CD4-positive, alpha-beta memory T cell (primary cell): Measurements from ENCODE around the gene MTIF2. TPM values are rescaled to one million over a fixed set of nuclear protein-coding genes. Genes with fewer than 3 reads are reported as not detected.
A peak's percentile ranks its signal among the peaks of the same experiment; 100 is the strongest.

Experiments
- CTCF ChIA-PET: fragments of 350-600 bp; sonication (Branson Sonifier 250); formaldehyde crosslinking; loops from one replicate; lab custom pipeline; 2021; ENCODE audit warnings: inconsistent platforms; ENCODE audit not compliant: partially characterized antibody; lab: Charles Lee
- POLR2A ChIA-PET: fragments of 350-600 bp; sonication (Branson Sonifier 250); formaldehyde crosslinking; loops from one replicate; lab custom pipeline; 2021; ENCODE audit not compliant: partially characterized antibody; lab: Charles Lee
- DNase-seq, 5 donors: peaks; one replicate each; pipeline versions ENCODE4 v3.0.0 to v3.0.0-alpha.2; 2020 to 2022; ENCODE audit warnings: mixed read lengths in 1 of 5
- H3K27ac ChIP-seq: one replicate; pipeline ENCODE4 v1.7.0; 2013; ENCODE audit warnings: low read depth, low read length
- H3K27me3 ChIP-seq: 2 replicates; pipeline ENCODE4 v1.7.0; 2013; ENCODE audit warnings: mild to moderate bottlenecking, low read length, moderate library complexity; ENCODE audit not compliant: insufficient read depth
- H3K36me3 ChIP-seq: 2 replicates; pipeline ENCODE4 v1.7.0; 2013; ENCODE audit warnings: mild to moderate bottlenecking, low read length, moderate library complexity; ENCODE audit not compliant: insufficient read depth
- H3K4me1 ChIP-seq: 2 replicates; pipeline ENCODE4 v1.7.0; 2013; ENCODE audit warnings: mild to moderate bottlenecking, low read length, moderate library complexity; ENCODE audit not compliant: insufficient read depth
- H3K4me3 ChIP-seq, 2 donors: one replicate each; pipeline ENCODE4 v1.7.0; 2013; ENCODE audit warnings: low read length in 2 of 2, mild to moderate bottlenecking in 1 of 2
- H3K9me3 ChIP-seq, 2 donors: one replicate each; pipeline ENCODE4 v1.7.0; 2013; ENCODE audit warnings: low read length in 2 of 2, control low read depth in 1 of 2; ENCODE audit not compliant: control insufficient read depth in 1 of 2
- H3K27ac Mint-ChIP-seq, 7 donors: one replicate each; pipeline ENCODE4 v1.8.0; 2020 to 2021; ENCODE audit warnings: mixed read lengths in 7 of 7, mild to moderate bottlenecking in 6 of 7, inconsistent platforms in 3 of 7, moderate library complexity in 3 of 7
- H3K27me3 Mint-ChIP-seq, 2 donors: one replicate each; pipeline ENCODE4 v1.8.0; 2020 to 2021; ENCODE audit warnings: mixed read lengths in 2 of 2
- H3K36me3 Mint-ChIP-seq, 2 donors: one replicate each; pipeline ENCODE4 v1.8.0; 2020 to 2021; ENCODE audit warnings: mixed read lengths in 2 of 2, inconsistent platforms in 1 of 2, mild to moderate bottlenecking in 1 of 2
- H3K4me1 Mint-ChIP-seq, 4 donors: one replicate each; pipeline ENCODE4 v1.8.0; 2020 to 2021; ENCODE audit warnings: mixed read lengths in 4 of 4, mild to moderate bottlenecking in 1 of 4
- H3K4me3 Mint-ChIP-seq, 8 donors: one replicate each; pipeline ENCODE4 v1.8.0; 2020 to 2021; ENCODE audit warnings: mixed read lengths in 8 of 8, mild to moderate bottlenecking in 7 of 8, moderate library complexity in 6 of 8, inconsistent platforms in 3 of 8
- H3K9me3 Mint-ChIP-seq, 8 donors: one replicate each; pipeline ENCODE4 v1.8.0; 2020 to 2021; ENCODE audit warnings: mixed read lengths in 8 of 8, mild to moderate bottlenecking in 5 of 8, inconsistent platforms in 3 of 8, moderate library complexity in 1 of 8
- intact Hi-C: fragments of 100-400 bp; cut with micrococcal nuclease; formaldehyde crosslinking; loops from one replicate; pipeline ENCODE4 v1.15.1; 2023
- polyA plus RNA-seq, 2 donors: library from polyadenylated mRNA; unstranded; fragments of 300-500 nt; fragmentation: Illumina TruSeq; gene quantifications; one replicate each; pipeline ENCODE4 v1.2.3, GENCODE V29; 2021
- total RNA-seq, 2 experiments: library from RNA; stranded (reverse); gene quantifications; one replicate each; pipeline ENCODE4 v1.2.3, GENCODE V29; 2021

Gene MTIF2
- total RNA-seq (10 to 100 TPM; 33.1 to 38.6 TPM), polyA plus RNA-seq (10 to 100 TPM; 11.7 to 17.6 TPM)

GRCh38 chr2:55268907-55269644, at the start of gene MTIF2:
TSS of gene MTIF2 (minus strand) at chr2:55269231. CDS start at chr2:55263858, 5,373 bp downstream.
- peaks cover 0 to 2% (median 0%) of the 10 kb centered on the region in 8 donors for H3K9me3 Mint-ChIP-seq
- H3K27ac Mint-ChIP-seq, result peak within 1 kb of the TSS; percentile 86 to 98 (median 97)
- ChIA-PET CTCF (interaction anchor here (1.0 kb wide), 1 partner anchor 237 kb away, joined by 3 read pairs; no protein-coding TSS in a partner anchor), POLR2A (interaction anchor here (0.5 to 3.1 kb wide), 12 partner anchors 11 to 546 kb away, joined by 3 to 20 read pairs (median 4); partner anchors contain the start of genes CCDC88A, CFAP36, CLHC1 and EML6)
- peaks cover 7 to 27% of the 10 kb centered on the region in 2 donors for H3K36me3 Mint-ChIP-seq
- DNase-seq, result peak; percentile 79 to 87 (median 80)
- peaks cover 21% of the 10 kb centered on the region for H3K4me1 ChIP-seq
- no peaks in the 10 kb centered on the region for H3K27me3 ChIP-seq
- intact Hi-C loops, result loop anchor here (1.0 to 5.0 kb wide), 4 partner anchors 13 to 164 kb away; partner anchors contain the start of genes CCDC88A, CLHC1 and RPS27A
- H3K36me3 ChIP-seq, result peaks cover 5% of the 10 kb centered on the region
- peak within 1 kb of the TSS; percentile 71 to 74 for H3K4me3 ChIP-seq
- H3K9me3 ChIP-seq, result no peaks in the 10 kb centered on the region
- H3K4me3 Mint-ChIP-seq, result peak within 1 kb of the TSS; percentile 86 to 98 (median 96)
- H3K4me1 Mint-ChIP-seq, result peaks cover 11 to 37% (median 20%) of the 10 kb centered on the region in 4 donors
- H3K27me3 Mint-ChIP-seq, result no peaks in the 10 kb centered on the region
- peak within 1 kb of the TSS; percentile 67 for H3K27ac ChIP-seq

GRCh38 chr2:55314985-55315384, 46.0 kb upstream of the MTIF2 start:
- no peaks in the 10 kb centered on the region for H3K9me3 ChIP-seq

DNA sequence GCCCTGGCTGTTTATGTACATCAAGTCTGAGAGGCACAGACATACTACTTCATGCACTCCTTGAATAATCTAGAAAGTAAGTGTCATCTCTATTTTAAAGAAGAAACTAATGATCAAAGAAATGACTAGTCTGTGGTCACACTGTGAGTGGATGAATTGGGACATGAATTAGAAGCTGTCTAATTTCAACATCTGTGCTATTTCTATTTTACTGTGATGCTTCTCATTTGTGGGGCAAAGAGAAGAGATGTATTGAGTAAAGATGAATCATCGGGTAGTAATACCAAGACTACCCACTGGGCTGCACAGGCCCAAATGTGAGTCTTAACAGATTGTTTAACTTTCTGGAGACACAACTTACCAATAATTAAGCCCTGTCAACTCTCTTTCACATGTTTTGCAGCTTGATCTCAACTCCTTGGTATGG, 42.4 kb upstream of the MTIF2 start:
- peaks cover 0 to 1% (median 0%) of the 10 kb centered on the region in 8 donors for H3K9me3 Mint-ChIP-seq
- POLR2A ChIA-PET, result no interaction called here

More at GRCh38 chr2:55314985-55315384, 46.0 kb upstream of the MTIF2 start:
- Histone ChIP-seq H3K4me3 (no peak overlapping the region), H3K27ac (no peak overlapping the region), H3K4me1 (no peaks in the 10 kb centered on the region), H3K36me3 (no peaks in the 10 kb centered on the region), H3K27me3 (no peaks in the 10 kb centered on the region)
- Mint-ChIP-seq H3K36me3 (peaks cover 18 to 28% of the 10 kb centered on the region in 2 donors), H3K27ac (no peak overlapping the region), H3K4me1 (no peaks in the 10 kb centered on the region), H3K27me3 (no peaks in the 10 kb centered on the region), H3K4me3 (no peak overlapping the region), H3K9me3 (peaks cover 0 to 1% (median 0%) of the 10 kb centered on the region in 8 donors)
- intact Hi-C loops, result no loop called here
- ChIA-PET POLR2A (no interaction called here), CTCF (no interaction called here)
- no peak for DNase-seq

DNA sequence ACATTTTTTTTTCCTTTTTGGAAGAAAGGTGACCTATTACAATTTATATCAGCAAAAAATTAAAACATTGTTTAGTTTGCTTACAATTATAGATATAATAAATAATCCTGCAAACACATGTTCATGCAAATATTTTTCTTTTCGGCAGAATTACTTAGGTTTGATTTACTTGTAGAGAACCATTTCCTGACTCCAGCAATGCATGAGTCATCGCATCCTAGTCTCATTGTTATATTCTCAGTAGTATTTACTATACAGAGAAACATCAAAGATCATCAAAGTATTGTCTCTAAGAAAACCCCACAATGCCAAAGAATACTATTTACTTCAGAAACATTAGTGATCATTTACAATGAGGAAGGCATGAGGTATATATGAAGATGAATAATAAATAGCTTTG, 40.4 kb upstream of the MTIF2 start:
- Histone ChIP-seq H3K4me1 (no peaks in the 10 kb centered on the region), H3K9me3 (no peaks in the 10 kb centered on the region), H3K36me3 (no peaks in the 10 kb centered on the region), H3K4me3 (no peak overlapping the region), H3K27ac (no peak overlapping the region), H3K27me3 (no peaks in the 10 kb centered on the region)
- Mint-ChIP-seq H3K27ac (no peak overlapping the region), H3K4me1 (peaks cover 0 to 2% (median 0%) of the 10 kb centered on the region in 4 donors), H3K36me3 (peaks cover 2 to 13% of the 10 kb centered on the region in 2 donors), H3K9me3 (no peaks in the 10 kb centered on the region), H3K4me3 (no peak overlapping the region), H3K27me3 (no peaks in the 10 kb centered on the region)
- no peak for DNase-seq
- POLR2A ChIA-PET, result no interaction called here
- intact Hi-C loops, result no loop called here
- CTCF ChIA-PET, result no interaction called here

More for the DNA sequence above, 42.4 kb upstream of the MTIF2 start:
- intact Hi-C loops, result no loop called here
- Mint-ChIP-seq H3K4me1 (peaks cover 0 to 2% (median 0%) of the 10 kb centered on the region in 4 donors), H3K4me3 (no peak overlapping the region), H3K27me3 (no peaks in the 10 kb centered on the region), H3K36me3 (peaks cover 11 to 21% of the 10 kb centered on the region in 2 donors), H3K27ac (no peak overlapping the region)
- CTCF ChIA-PET, result no interaction called here
- H3K27ac ChIP-seq, result no peak overlapping the region
- no peaks in the 10 kb centered on the region for H3K36me3 ChIP-seq
- no peaks in the 10 kb centered on the region for H3K4me1 ChIP-seq
- H3K9me3 ChIP-seq, result no peaks in the 10 kb centered on the region
- H3K27me3 ChIP-seq, result no peaks in the 10 kb centered on the region
- no peak for DNase-seq
- no peak overlapping the region for H3K4me3 ChIP-seq

DNA sequence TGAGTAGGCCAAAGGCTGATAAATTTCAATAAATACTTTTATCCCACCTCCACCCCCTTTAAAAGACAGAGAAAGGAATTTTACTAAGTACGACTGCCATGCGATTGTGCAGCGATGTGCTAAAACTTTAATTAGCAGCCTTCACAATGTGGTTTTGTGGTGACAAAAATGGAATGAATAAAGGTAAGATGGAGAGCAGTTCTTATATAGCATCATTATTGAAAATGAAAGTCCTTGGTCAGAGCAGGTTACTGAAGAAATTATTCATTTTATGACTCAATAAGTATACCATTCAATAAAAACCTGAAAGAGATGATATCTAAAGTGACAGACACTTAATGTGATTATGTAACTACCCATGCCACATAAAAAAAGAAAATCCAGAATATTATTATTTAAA, 33.2 kb upstream of the MTIF2 start:
- no peak for DNase-seq
- no peak overlapping the region for H3K4me3 Mint-ChIP-seq
- peaks cover 0 to 5% (median 4%) of the 10 kb centered on the region in 4 donors for H3K4me1 Mint-ChIP-seq
- intact Hi-C loops, result no loop called here
- Histone ChIP-seq H3K27me3 (no peaks in the 10 kb centered on the region), H3K4me1 (no peaks in the 10 kb centered on the region), H3K36me3 (no peaks in the 10 kb centered on the region), H3K4me3 (no peak overlapping the region), H3K27ac (no peak overlapping the region), H3K9me3 (no peaks in the 10 kb centered on the region)
- no peaks in the 10 kb centered on the region for H3K36me3 Mint-ChIP-seq
- ChIA-PET POLR2A (no interaction called here), CTCF (no interaction called here)
- H3K27me3 Mint-ChIP-seq, result no peaks in the 10 kb centered on the region
- no peaks in the 10 kb centered on the region for H3K9me3 Mint-ChIP-seq
- no peak overlapping the region for H3K27ac Mint-ChIP-seq

DNA sequence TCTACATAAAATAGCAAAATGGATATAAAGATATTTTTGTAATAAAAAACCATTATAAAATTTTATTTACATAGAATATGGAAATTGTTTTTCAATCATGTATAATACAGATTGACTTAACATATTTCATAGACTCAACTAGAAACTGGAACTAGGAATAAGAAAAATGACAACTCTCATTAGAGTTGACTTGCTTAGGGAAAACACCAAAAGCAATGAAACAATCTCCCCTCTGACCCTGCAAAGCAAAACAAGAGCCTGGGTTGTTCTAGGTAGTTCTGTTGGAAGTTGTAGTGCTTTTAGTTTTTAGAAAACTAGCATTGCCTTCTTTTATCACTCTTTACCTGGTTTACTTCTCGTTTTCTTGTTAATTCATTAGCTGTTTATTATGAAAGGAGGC, 32.2 kb upstream of the MTIF2 start:
- CTCF ChIA-PET, result no interaction called here
- Mint-ChIP-seq H3K36me3 (peaks cover 0 to 3% of the 10 kb centered on the region in 2 donors), H3K4me3 (no peak overlapping the region), H3K4me1 (peaks cover 0 to 5% (median 4%) of the 10 kb centered on the region in 4 donors), H3K27ac (no peak overlapping the region), H3K9me3 (no peaks in the 10 kb centered on the region), H3K27me3 (no peaks in the 10 kb centered on the region)
- H3K4me1 ChIP-seq, result no peaks in the 10 kb centered on the region
- H3K36me3 ChIP-seq, result no peaks in the 10 kb centered on the region
- H3K4me3 ChIP-seq, result no peak overlapping the region
- DNase-seq, result no peak
- POLR2A ChIA-PET, result no interaction called here
- no peaks in the 10 kb centered on the region for H3K27me3 ChIP-seq
- no peaks in the 10 kb centered on the region for H3K9me3 ChIP-seq
- intact Hi-C loops, result no loop called here
- H3K27ac ChIP-seq, result no peak overlapping the region

- CTCF ChIA-PET, result no interaction called here
- H3K9me3 ChIP-seq, result no peaks in the 10 kb centered on the region
- no peak overlapping the region for H3K4me3 ChIP-seq
- H3K27ac Mint-ChIP-seq, result no peak overlapping the region
- no peaks in the 10 kb centered on the region for H3K27me3 Mint-ChIP-seq
- DNase-seq, result no peak
- no peak overlapping the region for H3K4me3 Mint-ChIP-seq
- H3K27me3 ChIP-seq, result no peaks in the 10 kb centered on the region
- no peaks in the 10 kb centered on the region for H3K36me3 ChIP-seq
- H3K9me3 Mint-ChIP-seq, result no peaks in the 10 kb centered on the region
- POLR2A ChIA-PET, result interaction anchor here (0.7 kb wide), 1 partner anchor 178 kb away, joined by 3 read pairs; no protein-coding TSS in a partner anchor
- H3K4me1 ChIP-seq, result peaks cover 12% of the 10 kb centered on the region
- peaks cover 4 to 13% (median 7%) of the 10 kb centered on the region in 4 donors for H3K4me1 Mint-ChIP-seq
- no peak overlapping the region for H3K27ac ChIP-seq
- intact Hi-C loops, result no loop called here
- peaks cover 4 to 5% of the 10 kb centered on the region in 2 donors for H3K36me3 Mint-ChIP-seq
Measured at GRCh38 chr2:55296393-55296792, 27.4 kb upstream of the MTIF2 start.
